Trophoblast cell (in vitro differentiated cells and primary cell): ENCODE results near the gene ANXA7.

Experiments
- DNase-seq, 2 donors: peaks; one replicate each; pipeline ENCODE4 v3.0.0-alpha.2; 2016
- H2AFZ ChIP-seq: 2 replicates; pipeline ENCODE4 v1.6.1; 2013; ENCODE audit warnings: low read length, moderate library complexity, mild to moderate bottlenecking; ENCODE audit not compliant: insufficient read depth, poor library complexity
- H2AK5ac ChIP-seq: 2 replicates; pipeline ENCODE4 v1.6.1; 2013; ENCODE audit warnings: mild to moderate bottlenecking, low read length
- H2BK120ac ChIP-seq: 2 replicates; pipeline ENCODE4 v1.6.1; 2013; ENCODE audit warnings: low read length, mild to moderate bottlenecking, moderate library complexity; ENCODE audit not compliant: insufficient read depth, poor library complexity
- H2BK12ac ChIP-seq: 2 replicates; pipeline ENCODE4 v1.6.1; 2013; ENCODE audit warnings: mild to moderate bottlenecking, low read length, moderate library complexity
- H2BK5ac ChIP-seq: 2 replicates; pipeline ENCODE4 v1.6.1; 2013; ENCODE audit warnings: low read length, low read depth, moderate library complexity, mild to moderate bottlenecking; ENCODE audit not compliant: poor library complexity
- H3K14ac ChIP-seq: 2 replicates; pipeline ENCODE4 v1.6.1; 2013; ENCODE audit warnings: mild to moderate bottlenecking, low read length
- H3K18ac ChIP-seq: 2 replicates; pipeline ENCODE4 v1.6.1; 2013; ENCODE audit warnings: mild to moderate bottlenecking, low read length
- H3K23ac ChIP-seq: 2 replicates; pipeline ENCODE4 v1.6.1; 2013; ENCODE audit warnings: low read length
- H3K27ac ChIP-seq: 2 replicates; pipeline ENCODE4 v1.5.1; 2013; ENCODE audit warnings: low read depth, mild to moderate bottlenecking, inconsistent platforms, low read length, moderate library complexity
- H3K27me3 ChIP-seq: 2 replicates; pipeline ENCODE4 v1.6.1; 2013; ENCODE audit warnings: inconsistent platforms, mild to moderate bottlenecking, low read length, moderate library complexity; ENCODE audit not compliant: insufficient read depth
- H3K36me3 ChIP-seq, 2 experiments: 1 replicate in 1 of 2; 2 replicates in 1 of 2; pipeline ENCODE4 v1.6.1; 2013; ENCODE audit warnings: low read length in 2 of 2, mild to moderate bottlenecking in 2 of 2, moderate library complexity in 1 of 2; ENCODE audit not compliant: insufficient read depth in 2 of 2, control insufficient read depth in 1 of 2
- H3K4ac ChIP-seq: 2 replicates; pipeline ENCODE4 v1.6.1; 2013; ENCODE audit warnings: low read depth, mild to moderate bottlenecking, low read length, moderate library complexity
- H3K4me1 ChIP-seq, 2 experiments: 1 replicate in 1 of 2; 2 replicates in 1 of 2; pipeline ENCODE4 v1.6.1; 2013; ENCODE audit warnings: low read length in 2 of 2, mild to moderate bottlenecking in 2 of 2, moderate library complexity in 1 of 2; ENCODE audit not compliant: insufficient read depth in 2 of 2, control insufficient read depth in 1 of 2
- H3K4me2 ChIP-seq: 2 replicates; pipeline ENCODE4 v1.6.1; 2013; ENCODE audit warnings: inconsistent platforms, mild to moderate bottlenecking, low read length, moderate library complexity
- H3K4me3 ChIP-seq: 2 replicates; pipeline ENCODE4 v1.5.1; 2013; ENCODE audit warnings: mild to moderate bottlenecking, low read depth, low read length, inconsistent platforms
- H3K79me1 ChIP-seq: one replicate; pipeline ENCODE4 v1.6.1; 2013; ENCODE audit warnings: low read length
- H3K79me2 ChIP-seq: 2 replicates; pipeline ENCODE4 v1.6.1; 2013; ENCODE audit warnings: low read length, mild to moderate bottlenecking; ENCODE audit not compliant: control insufficient read depth, insufficient read depth, poor library complexity
- H3K9ac ChIP-seq: 2 replicates; pipeline ENCODE4 v1.6.1; 2013; ENCODE audit warnings: mild to moderate bottlenecking, low read length
- H3K9me3 ChIP-seq: 2 replicates; pipeline ENCODE4 v1.6.1; 2013; ENCODE audit warnings: low read depth, mild to moderate bottlenecking, control low read depth, inconsistent platforms, low read length; ENCODE audit not compliant: insufficient read depth
- H4K12ac ChIP-seq: 2 replicates; pipeline ENCODE4 v1.6.1; 2013; ENCODE audit warnings: low read depth, mild to moderate bottlenecking, low read length, moderate library complexity
- H4K8ac ChIP-seq: 2 replicates; pipeline ENCODE4 v1.6.1; 2013; ENCODE audit warnings: low read depth, mild to moderate bottlenecking, low read length, moderate library complexity
- H4K91ac ChIP-seq: one replicate; pipeline ENCODE4 v1.6.1; 2013; ENCODE audit warnings: low read depth, mild to moderate bottlenecking, low read length, moderate library complexity
- WGBS: extraction: QIAGEN DNeasy Blood & Tissue Kit; methylation state at CpG from one replicate; pipeline ENCODE4 v1.1.7; 2013; ENCODE audit warnings: missing lambda C conversion rate; ENCODE audit not compliant: insufficient read length, insufficient coverage; ENCODE audit errors: extremely low coverage; 5-methylcytosine and 5-hydroxymethylcytosine counted together

The ANXA7 gene

DNA sequence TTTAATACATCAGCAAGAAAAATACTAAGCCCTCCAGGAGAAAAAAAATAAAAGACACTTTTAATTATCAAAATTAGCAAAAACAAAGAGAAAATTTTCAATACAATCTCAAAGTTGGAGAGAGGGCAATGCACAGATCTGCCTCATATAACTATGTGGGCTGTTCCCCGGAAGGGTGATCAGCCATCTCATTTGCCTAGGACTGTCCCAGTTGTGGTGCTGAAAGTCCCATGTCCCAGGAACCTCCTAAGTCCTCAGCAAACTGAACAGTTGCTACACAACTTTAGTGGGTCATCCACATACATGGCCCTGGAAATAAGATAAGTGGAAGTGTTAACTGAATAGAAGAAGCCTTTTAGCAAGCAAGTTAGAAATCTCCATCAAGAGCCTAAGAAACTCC lies 69.6 kb downstream of the ANXA7 start:
- no peaks in the 10 kb centered on the region for H3K4me1 ChIP-seq
- H3K36me3 ChIP-seq = no peaks in the 10 kb centered on the region
- no peak overlapping the region for H4K91ac ChIP-seq
- no peak overlapping the region for H3K23ac ChIP-seq
- H4K8ac ChIP-seq = no peak overlapping the region
- WGBS = no CpG with 5 or more reads among the region's 1 CpG
- no peak overlapping the region for H3K4me2 ChIP-seq
- H2AFZ ChIP-seq = no peak overlapping the region
- peaks cover 3% of the 10 kb centered on the region for H3K9me3 ChIP-seq
- H3K79me1 ChIP-seq = no peaks in the 10 kb centered on the region
- no peaks in the 10 kb centered on the region for H3K27me3 ChIP-seq
- no peak overlapping the region for H2BK5ac ChIP-seq
- no peak for DNase-seq
- H3K14ac ChIP-seq = no peak overlapping the region
- H3K18ac ChIP-seq = no peak overlapping the region
- H3K79me2 ChIP-seq = no peaks in the 10 kb centered on the region
- no peak overlapping the region for H3K4ac ChIP-seq
- no peak overlapping the region for H2AK5ac ChIP-seq
- H4K12ac ChIP-seq = no peak overlapping the region
- H2BK12ac ChIP-seq = no peak overlapping the region
- H2BK120ac ChIP-seq = no peak overlapping the region
- H3K9ac ChIP-seq = no peak overlapping the region
- H3K27ac ChIP-seq = no peak overlapping the region
- H3K4me3 ChIP-seq = no peak overlapping the region

DNA sequence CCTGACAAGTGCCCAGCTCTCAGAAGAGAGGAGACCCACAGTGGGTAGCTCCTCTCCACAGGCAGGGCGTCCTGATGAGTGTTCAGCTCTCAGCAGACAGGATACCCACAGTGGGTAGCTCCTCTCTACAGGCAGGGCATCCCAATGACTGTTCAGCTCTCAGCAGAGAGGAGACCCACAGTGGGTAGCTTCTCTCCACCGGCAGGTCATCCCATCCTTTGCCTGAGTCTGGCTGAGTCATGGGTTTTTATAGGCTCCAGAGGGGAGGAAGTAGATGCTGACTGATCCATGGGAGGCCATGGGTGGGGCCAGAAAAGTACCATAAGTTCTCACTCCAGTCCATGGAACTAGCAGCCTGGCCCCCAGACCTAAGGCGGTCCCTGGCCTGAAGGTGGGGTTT lies 73.7 kb downstream of the ANXA7 start:
- Histone ChIP-seq H4K91ac (no peak overlapping the region), H3K23ac (no peak overlapping the region), H3K27ac (no peak overlapping the region), H3K14ac (no peak overlapping the region), H4K8ac (no peak overlapping the region), H3K18ac (no peak overlapping the region), H2BK12ac (no peak overlapping the region), H3K36me3 (no peaks in the 10 kb centered on the region), H2BK5ac (no peak overlapping the region), H3K4me2 (no peak overlapping the region), H3K9ac (no peak overlapping the region), H2AFZ (no peak overlapping the region), H3K79me1 (no peaks in the 10 kb centered on the region), H3K9me3 (peaks cover 3% of the 10 kb centered on the region), H3K4me3 (no peak overlapping the region), H3K4ac (no peak overlapping the region), H3K4me1 (no peaks in the 10 kb centered on the region), H3K27me3 (no peaks in the 10 kb centered on the region), H2AK5ac (no peak overlapping the region), H2BK120ac (no peak overlapping the region), H4K12ac (no peak overlapping the region), H3K79me2 (no peaks in the 10 kb centered on the region)
- no peak for DNase-seq
- no CpG with 5 or more reads among the region's 3 CpGs for WGBS

- Histone ChIP-seq H3K27me3 (no peaks in the 10 kb centered on the region), H3K27ac (no peak overlapping the region), H3K9ac (no peak overlapping the region), H3K4me3 (no peak overlapping the region), H3K79me1 (no peaks in the 10 kb centered on the region), H4K91ac (no peak overlapping the region), H3K79me2 (no peaks in the 10 kb centered on the region), H3K4ac (no peak overlapping the region), H3K23ac (no peak overlapping the region), H3K14ac (no peak overlapping the region), H3K18ac (no peak overlapping the region), H2AK5ac (no peak overlapping the region), H4K12ac (no peak overlapping the region), H2BK12ac (no peak overlapping the region), H3K4me1 (no peaks in the 10 kb centered on the region), H3K9me3 (peaks cover 3% of the 10 kb centered on the region), H2AFZ (no peak overlapping the region), H4K8ac (no peak overlapping the region), H2BK5ac (no peak overlapping the region), H3K36me3 (no peaks in the 10 kb centered on the region), H3K4me2 (no peak overlapping the region), H2BK120ac (no peak overlapping the region)
- no CpG with 5 or more reads among the region's 7 CpGs for WGBS
- DNase-seq = no peak
Measured at GRCh38 chr10:73339436-73339835, 74.4 kb downstream of the ANXA7 start.

- H2BK120ac ChIP-seq = no peak overlapping the region
- no peak overlapping the region for H3K27ac ChIP-seq
- no peak overlapping the region for H3K4me3 ChIP-seq
- no peaks in the 10 kb centered on the region for H3K79me2 ChIP-seq
- no peak overlapping the region for H2AK5ac ChIP-seq
- DNase-seq = no peak
- no peak overlapping the region for H2AFZ ChIP-seq
- H3K36me3 ChIP-seq = no peaks in the 10 kb centered on the region
- no peak overlapping the region for H3K14ac ChIP-seq
- H2BK5ac ChIP-seq = no peak overlapping the region
- no peak overlapping the region for H4K91ac ChIP-seq
- H3K9ac ChIP-seq = no peak overlapping the region
- H3K4me1 ChIP-seq = no peaks in the 10 kb centered on the region
- H3K4me2 ChIP-seq = no peak overlapping the region
- H3K23ac ChIP-seq = no peak overlapping the region
- H4K8ac ChIP-seq = no peak overlapping the region
- no peak overlapping the region for H4K12ac ChIP-seq
- peaks cover 3% of the 10 kb centered on the region for H3K9me3 ChIP-seq
- H2BK12ac ChIP-seq = no peak overlapping the region
- no peak overlapping the region for H3K18ac ChIP-seq
- H3K4ac ChIP-seq = no peak overlapping the region
- no CpG with 5 or more reads among the region's 8 CpGs for WGBS
- no peaks in the 10 kb centered on the region for H3K79me1 ChIP-seq
- H3K27me3 ChIP-seq = no peaks in the 10 kb centered on the region
Measured at GRCh38 chr10:73338801-73339368, 75.0 kb downstream of the ANXA7 start.
